Suppressor macrophage treated with lipopolysaccharide for 1 hour (primary cell): ENCODE data around the gene TNNT2.

Experiments used
- DNase-seq, 3 donors: peaks; one replicate each; pipeline ENCODE4 v3.0.0-alpha.2; 2020 to 2022

The TNNT2 gene

DNA sequence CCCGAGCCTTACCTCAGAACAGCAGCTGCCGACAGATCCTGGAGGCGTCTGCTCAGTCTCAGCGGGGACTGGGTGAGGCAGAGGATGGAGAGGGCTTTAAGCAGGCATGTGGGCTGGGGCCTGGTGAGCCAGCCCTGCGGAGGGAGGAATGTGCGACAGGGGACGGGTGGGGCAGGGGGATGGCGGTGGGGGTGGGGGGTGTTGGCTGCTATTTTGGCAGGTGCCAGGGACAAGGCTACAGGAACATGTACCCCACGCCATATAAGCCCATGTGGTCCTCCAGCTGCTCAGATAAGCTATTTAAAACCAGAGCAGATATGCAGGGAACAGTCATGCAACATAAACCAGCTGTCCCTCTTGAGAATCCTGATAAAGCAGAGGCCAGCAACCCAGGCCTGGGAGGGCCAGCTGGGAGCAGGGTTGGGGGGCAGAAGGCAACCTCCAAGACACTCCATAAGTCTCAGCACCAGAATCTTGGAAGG is at the start of gene TNNT2:
Gene TNNT2, minus strand, starts transcription at position 70 of the 482 bp plus-strand sequence. CDS start 4,426 bp downstream, outside the sequence.
- DNase-seq, result no peak

DNA sequence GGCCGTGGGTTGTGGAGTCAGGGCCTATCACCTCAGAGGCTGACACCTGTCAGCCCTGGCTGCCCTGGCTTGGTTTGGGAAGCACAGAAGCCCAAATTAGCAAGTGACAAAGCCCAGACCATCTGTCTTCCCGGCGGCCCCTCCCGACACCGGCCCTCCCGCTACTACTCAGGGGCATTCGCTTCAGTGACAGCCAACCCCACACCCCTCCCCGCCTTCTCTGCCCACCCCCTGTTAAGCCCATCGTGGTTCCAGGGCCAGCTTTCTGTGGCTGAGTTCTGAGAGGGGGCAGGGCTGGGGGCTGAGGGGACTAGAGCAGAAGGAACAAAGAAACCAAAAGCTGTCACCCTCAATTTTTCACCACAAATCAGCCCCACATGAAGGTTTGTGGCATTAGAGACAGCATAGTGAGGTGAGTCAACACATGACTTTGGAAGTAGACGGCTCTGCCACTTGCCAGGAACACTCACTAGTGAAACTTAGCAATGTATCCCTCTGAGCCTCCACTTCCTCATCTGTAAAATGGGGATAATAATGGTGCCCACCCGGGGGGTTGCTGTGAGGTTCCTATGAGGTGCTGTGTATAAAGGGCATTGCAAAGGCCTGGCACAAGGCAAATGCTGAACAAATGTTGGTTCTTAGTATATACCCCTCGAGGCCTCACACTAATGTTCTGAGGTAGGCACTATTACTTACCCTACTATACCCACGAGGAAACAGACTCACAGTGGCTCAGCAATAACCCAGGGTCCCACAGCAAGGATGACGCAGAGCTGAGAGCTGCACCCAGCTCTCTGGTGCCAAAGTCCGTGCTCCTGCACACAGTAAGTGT is 49.2 kb upstream of the TNNT2 start:
- no peak for DNase-seq

GRCh38 chr1:201424146-201424545 is 46.7 kb upstream of the TNNT2 start:
- DNase-seq, result no peak

GRCh38 chr1:201423655-201424054 is 46.2 kb upstream of the TNNT2 start:
- DNase-seq, result no peak

DNA sequence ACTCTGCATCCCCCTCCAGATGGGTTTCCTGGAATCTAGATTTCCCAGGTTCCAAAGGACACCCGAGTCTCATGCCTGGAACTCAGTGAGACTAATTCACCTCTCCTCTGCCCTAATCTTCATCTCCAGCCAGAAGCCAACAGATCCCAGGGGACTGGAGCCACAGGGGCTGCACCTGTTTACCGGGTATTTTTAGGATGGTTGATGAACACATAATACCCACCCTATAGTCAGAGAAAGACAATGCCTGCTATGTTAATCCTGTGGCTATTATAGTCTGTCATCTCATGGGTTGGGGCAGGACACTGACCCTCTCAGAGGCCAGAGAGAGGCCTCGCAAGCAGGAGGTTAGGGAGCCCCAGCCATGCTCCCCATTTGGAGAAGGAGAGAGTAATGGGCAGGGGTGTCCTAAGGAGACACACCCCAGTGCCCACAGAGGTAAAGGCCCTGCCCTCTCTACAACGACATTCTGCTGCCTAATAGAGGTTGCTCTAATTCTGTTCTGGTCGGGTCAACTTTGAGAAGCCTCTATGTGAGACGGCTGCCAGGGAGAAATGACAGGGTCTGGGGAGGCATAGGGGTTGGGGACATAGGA is 45.1 kb upstream of the TNNT2 start:
- no peak for DNase-seq

DNA sequence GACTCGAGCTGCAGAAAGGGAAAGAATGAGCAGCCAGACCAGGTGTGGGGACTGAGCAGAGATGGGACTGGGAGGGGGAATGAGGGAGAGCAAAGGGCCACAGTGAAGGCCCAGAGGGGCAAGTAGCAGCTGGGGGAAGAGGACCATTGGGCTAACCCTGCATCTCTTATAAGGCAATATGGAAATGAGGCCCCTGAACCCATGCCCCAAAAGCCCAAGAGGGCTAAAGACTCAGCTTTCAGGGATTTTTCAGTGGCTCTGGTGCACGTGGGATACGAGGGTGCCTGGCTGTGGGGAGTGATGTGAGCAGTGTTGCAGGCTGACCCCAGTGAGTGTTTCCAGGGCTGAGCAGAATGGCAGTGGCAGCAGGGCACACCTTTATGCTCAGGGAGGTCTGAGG is 44.5 kb upstream of the TNNT2 start:
- no peak for DNase-seq

GRCh38 chr1:201421041-201421440 is 43.6 kb upstream of the TNNT2 start:
- no peak for DNase-seq

DNA sequence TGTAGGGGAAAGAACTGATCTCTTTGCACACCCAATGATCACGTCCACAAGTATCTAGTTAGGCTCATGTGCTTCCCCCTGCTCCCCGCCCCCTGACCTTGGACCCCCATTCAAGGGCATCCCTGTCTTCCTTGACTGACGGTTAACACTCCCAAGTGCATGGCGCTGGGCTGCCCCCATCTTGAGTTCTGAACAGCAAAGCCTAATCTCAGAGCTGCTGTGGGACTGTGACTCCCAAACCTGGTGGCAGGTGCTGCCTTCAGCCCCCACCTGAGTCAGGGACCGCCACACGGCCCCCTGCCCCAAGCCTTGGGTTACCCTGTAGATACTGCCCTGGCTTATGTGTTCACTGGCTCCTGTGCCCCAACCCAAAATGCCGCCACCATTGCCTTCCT is 43.1 kb upstream of the TNNT2 start:
- no peak for DNase-seq

DNA sequence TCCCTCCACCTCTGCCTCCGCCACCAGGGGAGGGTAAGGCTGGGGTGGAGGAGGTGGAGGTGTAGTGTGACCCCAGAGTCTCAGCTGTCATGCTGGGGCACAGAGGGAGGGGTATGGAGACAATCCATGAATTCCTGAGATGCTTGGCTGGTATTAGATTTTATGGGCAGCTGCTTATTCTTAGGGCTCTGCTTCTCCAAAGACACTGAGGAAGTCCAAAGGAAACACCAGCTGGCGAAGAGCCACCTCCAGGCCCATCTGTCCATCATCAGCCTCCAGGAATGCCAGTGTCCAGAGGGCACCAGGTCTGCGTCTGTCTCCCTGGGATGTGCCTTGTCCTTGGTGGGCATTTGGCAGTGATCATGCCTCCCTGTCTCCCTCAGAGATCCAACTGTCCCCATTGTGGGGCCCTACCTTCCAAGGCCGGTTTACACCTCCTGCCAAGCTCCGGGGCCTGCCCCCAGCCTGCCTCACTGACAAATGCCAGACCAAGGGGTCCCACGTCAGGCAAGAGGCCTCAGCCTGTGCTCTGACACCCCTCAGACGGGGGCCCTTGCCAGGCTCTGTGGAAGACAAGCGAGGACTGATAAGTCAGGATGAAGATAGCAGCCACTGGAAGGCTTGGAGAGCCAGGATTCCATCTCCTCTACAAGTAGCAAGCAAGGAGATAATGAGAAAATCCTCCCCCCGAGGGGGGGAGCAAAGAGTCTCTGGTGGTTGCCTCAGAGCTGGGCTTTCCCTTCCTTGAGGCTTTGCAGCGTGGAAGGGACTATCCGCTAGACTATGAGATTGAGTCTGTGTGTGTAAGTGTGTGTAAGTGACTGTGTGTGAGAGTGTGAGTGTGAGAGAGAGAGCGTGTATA is 42.5 kb upstream of the TNNT2 start:
- no peak for DNase-seq

- no peak for DNase-seq
Measured at GRCh38 chr1:201419256-201419655, 41.8 kb upstream of the TNNT2 start.

GRCh38 chr1:201418461-201418860 is 41.0 kb upstream of the TNNT2 start:
- DNase-seq, result no peak

GRCh38 chr1:201414051-201414738 is 36.7 kb upstream of the TNNT2 start:
- no peak for DNase-seq

- DNase-seq, result no peak
Measured at GRCh38 chr1:201411292-201411691, 33.8 kb upstream of the TNNT2 start.

DNA sequence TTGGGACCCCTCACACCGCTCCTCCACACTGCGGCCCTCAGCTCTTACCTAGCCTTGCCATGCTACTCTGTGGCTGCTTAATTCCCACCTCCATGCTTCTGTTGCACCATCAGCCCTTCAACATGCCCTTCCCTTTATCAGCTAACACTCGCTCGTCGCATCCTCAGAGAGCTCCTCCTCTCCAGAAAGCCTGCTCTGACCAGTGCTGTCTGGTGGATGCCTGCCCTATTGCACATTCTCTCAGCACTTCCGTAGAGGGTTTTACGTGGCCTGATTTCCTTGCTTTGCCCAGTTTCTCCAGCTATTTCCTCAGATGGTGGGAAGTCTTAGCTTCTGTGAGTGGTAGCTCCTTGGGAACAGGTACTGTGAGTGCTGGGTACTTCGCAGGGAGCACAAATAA is 32.0 kb upstream of the TNNT2 start:
- no peak for DNase-seq

DNA sequence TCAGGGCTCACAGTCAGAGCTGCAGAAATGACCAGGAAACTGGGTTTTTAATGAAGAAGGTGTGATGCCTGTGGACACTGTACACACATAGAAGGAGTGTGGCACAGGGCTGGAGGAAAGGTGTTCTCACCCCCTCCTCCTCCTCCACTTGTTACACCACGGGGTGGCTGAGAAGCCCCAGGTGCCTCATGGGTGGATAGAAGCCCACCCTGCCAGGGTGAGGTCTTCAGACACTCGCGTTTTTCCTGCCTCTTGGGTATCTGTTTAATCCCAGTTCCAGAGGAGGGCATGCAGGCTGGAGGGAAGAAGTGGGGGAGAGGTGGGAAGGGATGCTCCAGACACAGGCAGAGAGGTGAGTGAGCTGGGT is 31.3 kb upstream of the TNNT2 start:
- no peak for DNase-seq

- peak; percentile 80 to 90 (median 84) for DNase-seq
Measured at GRCh38 chr1:201408176-201408833, 30.8 kb upstream of the TNNT2 start.

- DNase-seq, result no peak
Measured at GRCh38 chr1:201406831-201407406, 29.4 kb upstream of the TNNT2 start.

DNA sequence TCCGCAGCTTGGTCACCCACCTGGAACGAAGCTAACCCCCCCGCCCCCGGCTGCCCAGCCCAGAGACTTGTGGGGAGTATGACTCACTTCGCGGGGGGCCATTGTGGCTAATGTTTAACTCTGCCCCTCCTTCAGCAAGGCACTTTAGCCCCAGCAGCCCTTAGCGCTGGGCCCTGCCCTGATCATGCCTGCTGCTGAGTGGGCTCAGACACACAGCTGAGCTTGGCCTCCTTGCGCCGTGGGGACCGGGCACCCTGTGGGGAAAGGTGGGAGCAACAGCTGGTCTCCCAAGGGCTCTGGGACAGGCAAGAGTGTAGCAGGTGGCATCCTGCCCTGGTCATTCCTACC is 28.0 kb upstream of the TNNT2 start:
- no peak for DNase-seq

DNA sequence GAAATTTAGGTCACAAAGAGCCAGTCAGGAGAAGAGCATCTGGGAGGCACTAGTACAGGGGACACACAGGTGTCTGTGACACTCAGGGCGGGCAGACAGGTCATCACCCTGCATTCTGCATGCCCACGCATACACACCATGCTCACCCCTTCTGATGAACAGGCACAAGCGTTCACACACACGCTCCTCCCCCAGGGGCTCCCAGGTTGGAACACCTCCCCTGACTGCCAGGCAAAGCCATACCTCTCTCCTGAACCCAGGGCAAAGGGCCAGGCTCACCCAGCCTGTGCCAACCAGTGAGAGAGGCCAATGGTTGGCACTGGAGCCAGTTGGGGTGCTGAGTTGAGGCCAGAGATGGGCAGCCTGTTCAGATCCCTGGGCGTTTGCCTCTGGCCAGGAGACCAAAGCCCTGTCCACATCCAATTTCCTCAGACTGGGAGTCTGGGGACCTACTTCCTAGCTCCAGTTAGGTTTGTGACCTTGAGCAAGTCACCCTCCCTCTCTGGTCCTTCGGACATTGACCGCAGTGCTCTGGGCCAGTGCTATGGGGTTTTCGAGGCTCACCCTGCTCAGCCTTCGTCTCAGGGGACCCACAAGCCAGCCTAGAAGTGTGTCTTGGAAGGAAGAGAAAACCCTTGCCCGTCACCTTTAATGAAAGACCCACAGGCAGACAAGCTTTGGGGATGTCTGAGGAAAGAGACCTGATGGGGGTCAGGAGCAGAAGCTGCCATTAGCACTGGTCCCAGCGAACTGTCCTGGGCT is 27.4 kb upstream of the TNNT2 start:
- no peak for DNase-seq

- DNase-seq, result peak; percentile 94 to 98 (median 96)
Measured at GRCh38 chr1:201404055-201404454, 26.6 kb upstream of the TNNT2 start.

DNA sequence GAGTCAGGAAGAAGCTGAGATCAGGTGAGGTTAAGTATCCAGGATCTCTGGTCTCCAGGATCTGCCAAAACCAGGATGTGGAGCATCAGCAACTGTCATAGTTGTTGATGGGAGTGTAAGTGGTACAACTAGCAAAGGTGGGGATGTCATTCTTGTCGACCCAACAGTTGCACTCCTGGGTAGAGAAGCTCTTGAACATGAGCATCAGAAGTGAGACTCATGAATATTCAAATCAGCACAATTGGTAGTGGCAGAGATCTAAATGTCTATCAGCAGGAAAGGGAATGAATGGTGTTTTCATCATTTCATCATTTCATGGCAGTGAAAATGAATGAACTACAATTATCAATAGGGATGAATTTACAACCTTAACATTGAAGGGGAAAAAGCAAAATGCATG is 25.9 kb upstream of the TNNT2 start:
- no peak for DNase-seq
